Smooth muscle cell (in vitro differentiated cells): ENCODE measurements around the gene SLCO4A1. TPM values are rescaled to one million over a fixed set of nuclear protein-coding genes. Genes with fewer than 3 reads are reported as not detected.

Source experiments
- DNase-seq: peaks from one replicate; lab custom pipeline; 2025; ENCODE audit not compliant: unreplicated experiment; lab: John Stamatoyannopoulos, UW
- H2AFZ ChIP-seq: fragments of 200-600 bp; sonication (generic); 2 replicates; pipeline ENCODE4 v1.6.0; 2016; ENCODE audit warnings: antibody characterized with exemption, low read depth, mild to moderate bottlenecking
- H3F3A ChIP-seq: fragments of 200-600 bp; sonication (generic); 2 replicates; pipeline ENCODE4 v1.6.0; 2017; ENCODE audit warnings: antibody characterized with exemption, low read depth
- H3K27ac ChIP-seq: fragments of 200-600 bp; sonication (generic); 2 replicates; pipeline ENCODE4 v1.5.1; 2016; ENCODE audit warnings: low read depth, mild to moderate bottlenecking
- H3K27me3 ChIP-seq: fragments of 200-600 bp; sonication (generic); 2 replicates; pipeline ENCODE4 v1.6.1; 2016; ENCODE audit warnings: low read depth, mild to moderate bottlenecking
- H3K36me3 ChIP-seq: fragments of 200-600 bp; sonication (generic); 2 replicates; pipeline ENCODE4 v1.5.1; 2016; ENCODE audit warnings: low read depth
- H3K4me1 ChIP-seq: fragments of 200-600 bp; sonication (generic); 2 replicates; pipeline ENCODE4 v1.5.1; 2016; ENCODE audit warnings: low read depth
- H3K4me2 ChIP-seq: fragments of 200-600 bp; sonication (generic); 2 replicates; pipeline ENCODE4 v1.6.0; 2016; ENCODE audit warnings: mild to moderate bottlenecking
- H3K4me3 ChIP-seq: fragments of 200-600 bp; sonication (generic); 2 replicates; pipeline ENCODE4 v1.5.1; 2016; ENCODE audit warnings: mild to moderate bottlenecking
- H3K79me2 ChIP-seq: fragments of 200-600 bp; sonication (generic); 2 replicates; pipeline ENCODE4 v1.6.0; 2016; ENCODE audit warnings: low read depth, mild to moderate bottlenecking
- H3K9ac ChIP-seq: fragments of 200-600 bp; sonication (generic); 2 replicates; pipeline ENCODE4 v1.6.0; 2016; ENCODE audit warnings: low read depth
- H3K9me3 ChIP-seq: fragments of 200-600 bp; sonication (generic); replicated peaks from 2 replicates; pipeline ENCODE4 v1.5.1; 2016; ENCODE audit warnings: low read depth
- H4K20me1 ChIP-seq: fragments of 200-600 bp; sonication (generic); 2 replicates; pipeline ENCODE4 v1.6.0; 2016; ENCODE audit warnings: low read depth
- WGBS: methylation state at CpG from one replicate; pipeline ENCODE4 v1.1.7; 2016; ENCODE audit warnings: low lambda C conversion rate; 5-methylcytosine and 5-hydroxymethylcytosine counted together
- polyA plus RNA-seq: library from polyadenylated mRNA; unstranded; fragments of >200 nt; fragmentation: Nextera tagmentation; extraction: Ambion mirVana; gene quantifications from 2 replicates; pipeline ENCODE4 v1.2.1, GENCODE V29; 2016
- total RNA-seq: library from RNA; depleted of rRNA; stranded (reverse); fragments of >200 nt; gene quantifications from 2 replicates; pipeline ENCODE4 v1.2.3, GENCODE V29; 2014
- TF ChIP-seq, protein P1 (sequence below): fragments of 200-600 bp; sonication (generic); IDR thresholded peaks from 2 replicates; pipeline ENCODE4 v1.5.1; 2017; ENCODE audit warnings: borderline replicate concordance, mild to moderate bottlenecking, antibody characterized with exemption; ENCODE audit not compliant: insufficient read depth, poor library complexity, severe bottlenecking

Gene SLCO4A1
- total and polyA plus RNA-seq, 2 experiments from 2014 or later: 0.81 to 1.4 TPM

DNA sequence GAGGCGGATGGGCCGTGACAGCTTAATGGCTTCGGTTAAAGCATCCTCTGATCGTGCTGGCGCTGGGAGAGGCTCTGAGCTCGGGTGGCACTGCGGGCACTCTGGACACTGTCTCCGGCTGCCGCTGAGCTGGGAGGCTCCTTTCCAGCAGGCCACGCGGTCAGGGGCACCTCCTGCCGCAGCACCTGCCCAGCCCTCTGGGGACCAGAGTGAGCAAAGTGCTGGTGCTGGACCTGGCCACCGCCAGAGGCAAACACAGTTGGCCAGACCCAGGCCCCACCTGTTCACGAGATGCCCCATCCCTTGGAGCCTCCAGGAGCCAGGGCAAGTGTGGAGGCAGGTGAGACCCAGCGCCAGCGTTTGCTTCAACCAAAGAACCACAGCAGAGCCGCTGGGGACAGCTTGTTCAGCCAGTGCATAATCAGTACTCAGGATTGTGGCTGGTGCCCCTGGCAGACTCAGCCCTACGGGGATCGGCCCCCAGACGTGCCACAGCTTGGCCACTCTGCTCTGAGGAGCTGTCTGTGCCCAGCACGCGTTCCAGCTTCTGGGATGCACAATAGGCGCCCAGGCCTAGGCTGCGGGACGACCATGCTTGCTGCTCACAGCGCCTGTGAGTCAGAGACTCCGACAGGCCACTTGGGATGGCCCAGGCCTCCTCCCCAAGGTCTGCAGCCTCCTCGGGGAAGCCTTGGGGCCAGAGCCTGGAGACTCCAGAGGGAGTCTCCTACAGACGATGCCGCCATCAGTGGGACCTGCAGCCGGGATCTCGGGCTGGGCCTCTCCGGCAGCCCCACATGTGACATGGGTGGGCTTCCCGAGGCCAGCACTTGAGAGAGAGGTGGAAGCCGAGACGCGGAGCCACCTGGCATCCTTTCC, 38.2 kb upstream of the SLCO4A1 start:
- H3K36me3 ChIP-seq: no peaks in the 10 kb centered on the region
- no peak for DNase-seq
- TF ChIP-seq, protein P1, sequence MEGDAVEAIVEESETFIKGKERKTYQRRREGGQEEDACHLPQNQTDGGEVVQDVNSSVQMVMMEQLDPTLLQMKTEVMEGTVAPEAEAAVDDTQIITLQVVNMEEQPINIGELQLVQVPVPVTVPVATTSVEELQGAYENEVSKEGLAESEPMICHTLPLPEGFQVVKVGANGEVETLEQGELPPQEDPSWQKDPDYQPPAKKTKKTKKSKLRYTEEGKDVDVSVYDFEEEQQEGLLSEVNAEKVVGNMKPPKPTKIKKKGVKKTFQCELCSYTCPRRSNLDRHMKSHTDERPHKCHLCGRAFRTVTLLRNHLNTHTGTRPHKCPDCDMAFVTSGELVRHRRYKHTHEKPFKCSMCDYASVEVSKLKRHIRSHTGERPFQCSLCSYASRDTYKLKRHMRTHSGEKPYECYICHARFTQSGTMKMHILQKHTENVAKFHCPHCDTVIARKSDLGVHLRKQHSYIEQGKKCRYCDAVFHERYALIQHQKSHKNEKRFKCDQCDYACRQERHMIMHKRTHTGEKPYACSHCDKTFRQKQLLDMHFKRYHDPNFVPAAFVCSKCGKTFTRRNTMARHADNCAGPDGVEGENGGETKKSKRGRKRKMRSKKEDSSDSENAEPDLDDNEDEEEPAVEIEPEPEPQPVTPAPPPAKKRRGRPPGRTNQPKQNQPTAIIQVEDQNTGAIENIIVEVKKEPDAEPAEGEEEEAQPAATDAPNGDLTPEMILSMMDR: no peak
- no peaks in the 10 kb centered on the region for H3F3A ChIP-seq
- WGBS: 88% methylated on average over 29 of the region's 37 CpGs
- no peak overlapping the region for H3K27ac ChIP-seq
- H3K9ac ChIP-seq: no peak overlapping the region
- no peaks in the 10 kb centered on the region for H3K27me3 ChIP-seq
- no peaks in the 10 kb centered on the region for H3K79me2 ChIP-seq
- H3K9me3 ChIP-seq: no peaks in the 10 kb centered on the region
- H3K4me2 ChIP-seq: no peak overlapping the region
- no peak overlapping the region for H3K4me3 ChIP-seq
- no peaks in the 10 kb centered on the region for H3K4me1 ChIP-seq
- H2AFZ ChIP-seq: no peak overlapping the region
- no peaks in the 10 kb centered on the region for H4K20me1 ChIP-seq

- no peak overlapping the region for H2AFZ ChIP-seq
- no peaks in the 10 kb centered on the region for H4K20me1 ChIP-seq
- no peak overlapping the region for H3K4me2 ChIP-seq
- no peak overlapping the region for H3K4me3 ChIP-seq
- no peaks in the 10 kb centered on the region for H3K4me1 ChIP-seq
- TF ChIP-seq, protein P1: no peak
- H3K79me2 ChIP-seq: no peaks in the 10 kb centered on the region
- H3K27ac ChIP-seq: no peak overlapping the region
- H3K9ac ChIP-seq: no peak overlapping the region
- H3F3A ChIP-seq: no peaks in the 10 kb centered on the region
- H3K27me3 ChIP-seq: no peaks in the 10 kb centered on the region
- 88% methylated on average over 5 of the region's 9 CpGs for WGBS
- no peaks in the 10 kb centered on the region for H3K36me3 ChIP-seq
- no peaks in the 10 kb centered on the region for H3K9me3 ChIP-seq
- no peak for DNase-seq
Measured at GRCh38 chr20:62604796-62605195, 37.5 kb upstream of the SLCO4A1 start.

- 88% methylated on average over 11 of the region's 11 CpGs for WGBS
- H3K27me3 ChIP-seq: no peaks in the 10 kb centered on the region
- H3K4me1 ChIP-seq: no peaks in the 10 kb centered on the region
- H3K79me2 ChIP-seq: no peaks in the 10 kb centered on the region
- TF ChIP-seq, protein P1: no peak
- no peak for DNase-seq
- no peak overlapping the region for H3K9ac ChIP-seq
- H3K4me3 ChIP-seq: no peak overlapping the region
- H3K9me3 ChIP-seq: no peaks in the 10 kb centered on the region
- H3K4me2 ChIP-seq: no peak overlapping the region
- H3K27ac ChIP-seq: no peak overlapping the region
- no peaks in the 10 kb centered on the region for H3K36me3 ChIP-seq
- H4K20me1 ChIP-seq: no peaks in the 10 kb centered on the region
- no peaks in the 10 kb centered on the region for H3F3A ChIP-seq
- H2AFZ ChIP-seq: no peak overlapping the region
Measured at GRCh38 chr20:62605236-62605943, 36.9 kb upstream of the SLCO4A1 start.
